Measurements from ENCODE around the gene KRT17. TPM values are rescaled to one million over a fixed set of nuclear protein-coding genes. Genes with fewer than 3 reads are reported as not detected.

The KRT17 gene
- total and polyA plus RNA-seq, 12 donors, result 0.39 to 1.3 (median 0.55) TPM; not detected in 7

- Histone ChIP-seq H3K4me1 (replicated peaks in 1 of 2) (no peaks in the 10 kb centered on the region), H3K27ac (no peak overlapping the region), H3K36me3 (replicated peaks in 1 of 2) (no peaks in the 10 kb centered on the region), H3K4me3 (no peak overlapping the region), H3K27me3 (no peaks in the 10 kb centered on the region), H3K9me3 (replicated peaks in 1 of 3) (no peaks in the 10 kb centered on the region)
- WGBS, 4 donors, result 74 to 92% (median 87%) methylated on average over 11 of the region's 11 CpGs
- TF ChIP-seq POLR2A (IDR thresholded peaks at IDR 0.05) (no peak), CTCF (IDR thresholded peaks at IDR 0.05) (no peak)
- DNase-seq, result no peak
- intact Hi-C loops (cut with DNase I), result loop anchor here (5.0 to 10.0 kb wide), 4 partner anchors 107 to 855 kb away; no protein-coding TSS in a partner anchor
Measured at GRCh38 chr17:41659427-41660212, 35.2 kb upstream of the KRT17 start.

- DNase-seq, result no peak
- no peaks in the 10 kb centered on the region for H3K27me3 ChIP-seq
- WGBS, 4 donors, result 67 to 84% (median 74%) methylated on average over 3 to 5 of the region's 5 CpGs
- no peaks in the 10 kb centered on the region for H3K36me3 ChIP-seq (replicated peaks in 1 of 2)
- no peaks in the 10 kb centered on the region for H3K4me1 ChIP-seq (replicated peaks in 1 of 2)
- no peak overlapping the region for H3K4me3 ChIP-seq
- no peak overlapping the region for H3K27ac ChIP-seq
- intact Hi-C loops (cut with DNase I), result loop anchor here in 1 of 2 donors (5.0 to 10.0 kb wide), 3 partner anchors 107 to 854 kb away; no protein-coding TSS in a partner anchor
- TF ChIP-seq POLR2A (IDR thresholded peaks at IDR 0.05) (no peak), CTCF (IDR thresholded peaks at IDR 0.05) (no peak)
- no peaks in the 10 kb centered on the region for H3K9me3 ChIP-seq (replicated peaks in 1 of 3)
Measured at GRCh38 chr17:41658846-41659245, 34.5 kb upstream of the KRT17 start.

GRCh38 chr17:41657936-41658335 is 33.6 kb upstream of the KRT17 start:
- no peak overlapping the region for H3K4me3 ChIP-seq
- WGBS, 4 donors, result 79 to 93% (median 87%) methylated on average over 12 of the region's 12 CpGs
- H3K27me3 ChIP-seq, result no peaks in the 10 kb centered on the region
- no peaks in the 10 kb centered on the region for H3K9me3 ChIP-seq (replicated peaks in 1 of 3)
- TF ChIP-seq CTCF (IDR thresholded peaks at IDR 0.05) (no peak), POLR2A (IDR thresholded peaks at IDR 0.05) (no peak)
- DNase-seq, result no peak
- no peaks in the 10 kb centered on the region for H3K36me3 ChIP-seq (replicated peaks in 1 of 2)
- no peak overlapping the region for H3K27ac ChIP-seq
- intact Hi-C loops (cut with DNase I), result loop anchor here in 1 of 2 donors (5.0 to 10.0 kb wide), 3 partner anchors 106 to 853 kb away; no protein-coding TSS in a partner anchor
- H3K4me1 ChIP-seq (replicated peaks in 1 of 2), result no peaks in the 10 kb centered on the region

GRCh38 chr17:41657176-41657754 is 32.9 kb upstream of the KRT17 start:
- no peak overlapping the region for H3K27ac ChIP-seq
- no peak for DNase-seq
- no peak overlapping the region for H3K4me3 ChIP-seq
- H3K9me3 ChIP-seq (replicated peaks in 1 of 3), result no peaks in the 10 kb centered on the region
- no peak for TF ChIP-seq POLR2A (IDR thresholded peaks at IDR 0.05)
- TF ChIP-seq CTCF (IDR thresholded peaks at IDR 0.05), result no peak
- no peaks in the 10 kb centered on the region for H3K4me1 ChIP-seq (replicated peaks in 1 of 2)
- 71 to 83% (median 81%) methylated on average over 15 to 16 of the region's 16 CpGs for WGBS, 4 donors
- intact Hi-C loops (cut with DNase I), result loop anchor here in 1 of 2 donors (5.0 to 10.0 kb wide), 3 partner anchors 105 to 852 kb away; no protein-coding TSS in a partner anchor
- H3K27me3 ChIP-seq, result no peaks in the 10 kb centered on the region
- no peaks in the 10 kb centered on the region for H3K36me3 ChIP-seq (replicated peaks in 1 of 2)

All from adrenal gland (tissue), 12 donors.